Lower lobe of right lung (tissue), 2 donors: ENCODE measurements around the gene PC. TPM values are rescaled to one million over a fixed set of nuclear protein-coding genes. Genes with fewer than 3 reads are reported as not detected.

Experiments
- ATAC-seq, 2 donors: fragments of 200-7000 bp; cut with Tn5 transposase; one replicate each; pipeline ENCODE4 v1.9.1; 2020 to 2022; ENCODE audit warnings: mild to moderate bottlenecking in 2 of 2, moderate library complexity in 2 of 2
- DNase-seq: peaks from one replicate; pipeline ENCODE4 v3.0.0-alpha.2; 2020
- H3K27ac ChIP-seq: fragments of 200-600 bp; one replicate; pipeline ENCODE4 v1.8.0; 2022
- H3K27me3 ChIP-seq: fragments of 200-600 bp; one replicate; pipeline ENCODE4 v1.8.0; 2022; ENCODE audit warnings: low read depth
- H3K36me3 ChIP-seq: fragments of 200-600 bp; one replicate; pipeline ENCODE4 v1.8.0; 2022; ENCODE audit warnings: mild to moderate bottlenecking
- H3K4me1 ChIP-seq: fragments of 200-600 bp; one replicate; pipeline ENCODE4 v1.8.0; 2022
- H3K4me3 ChIP-seq: fragments of 200-600 bp; one replicate; pipeline ENCODE4 v1.8.0; 2022; ENCODE audit warnings: mild to moderate bottlenecking
- H3K9me3 ChIP-seq: fragments of 200-600 bp; one replicate; pipeline ENCODE4 v1.8.0; 2022
- intact Hi-C: fragments of 100-400 bp; cut with DNase I; formaldehyde crosslinking; loops from one replicate; pipeline ENCODE4 v1.11.0; 2022
- total RNA-seq: library from RNA; stranded (reverse); fragmentation: NEBNext Ultra II Directional; extraction: Animal tissue kit (Norgen Biotek cat#: 25700); gene quantifications from one replicate; pipeline ENCODE4 v1.2.1, GENCODE V29; 2021
- TF ChIP-seq, protein P1 (sequence below): fragments of 200-600 bp; IDR thresholded peaks from one replicate; pipeline ENCODE4 v1.8.0; 2022; ENCODE audit warnings: antibody characterized with exemption, mild to moderate bottlenecking
- donor health status: DM: no; HTN: yes; CAD: no; lungs with severe emphysema.

PC gene
- total RNA-seq, 1 donor from 2014 or later = 14.7 TPM

DNA sequence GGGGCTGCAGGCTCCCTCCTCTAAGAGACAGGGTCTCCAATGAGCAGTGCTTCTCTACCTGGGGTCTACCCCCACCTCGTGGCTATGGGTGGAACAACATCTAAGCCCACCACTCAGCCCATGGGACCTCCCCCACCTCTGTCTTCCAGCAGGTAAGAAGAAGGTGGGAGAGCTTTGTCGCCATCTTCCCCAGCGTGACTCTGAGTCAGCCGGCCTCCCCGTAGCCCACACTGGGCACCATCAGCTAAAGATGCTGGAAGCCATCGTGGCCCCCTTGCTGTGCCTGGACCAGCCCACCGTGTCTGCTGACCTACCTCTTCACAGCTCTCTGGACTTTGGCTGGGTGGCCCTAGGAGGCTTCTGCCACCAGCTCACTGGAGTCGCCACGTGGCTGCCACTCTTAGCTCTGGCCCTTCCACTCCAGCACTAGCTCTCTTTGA, 17.9 kb upstream of the PC start:
- TF ChIP-seq, protein P1, sequence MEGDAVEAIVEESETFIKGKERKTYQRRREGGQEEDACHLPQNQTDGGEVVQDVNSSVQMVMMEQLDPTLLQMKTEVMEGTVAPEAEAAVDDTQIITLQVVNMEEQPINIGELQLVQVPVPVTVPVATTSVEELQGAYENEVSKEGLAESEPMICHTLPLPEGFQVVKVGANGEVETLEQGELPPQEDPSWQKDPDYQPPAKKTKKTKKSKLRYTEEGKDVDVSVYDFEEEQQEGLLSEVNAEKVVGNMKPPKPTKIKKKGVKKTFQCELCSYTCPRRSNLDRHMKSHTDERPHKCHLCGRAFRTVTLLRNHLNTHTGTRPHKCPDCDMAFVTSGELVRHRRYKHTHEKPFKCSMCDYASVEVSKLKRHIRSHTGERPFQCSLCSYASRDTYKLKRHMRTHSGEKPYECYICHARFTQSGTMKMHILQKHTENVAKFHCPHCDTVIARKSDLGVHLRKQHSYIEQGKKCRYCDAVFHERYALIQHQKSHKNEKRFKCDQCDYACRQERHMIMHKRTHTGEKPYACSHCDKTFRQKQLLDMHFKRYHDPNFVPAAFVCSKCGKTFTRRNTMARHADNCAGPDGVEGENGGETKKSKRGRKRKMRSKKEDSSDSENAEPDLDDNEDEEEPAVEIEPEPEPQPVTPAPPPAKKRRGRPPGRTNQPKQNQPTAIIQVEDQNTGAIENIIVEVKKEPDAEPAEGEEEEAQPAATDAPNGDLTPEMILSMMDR = peak; percentile 31
- H3K27me3 ChIP-seq = no peaks in the 10 kb centered on the region
- intact Hi-C loops = no loop called here
- peaks cover 12% of the 10 kb centered on the region for H3K9me3 ChIP-seq
- H3K4me3 ChIP-seq = no peak overlapping the region
- ATAC-seq (no peak), DNase-seq (no peak)
- H3K27ac ChIP-seq = no peak overlapping the region
- no peaks in the 10 kb centered on the region for H3K36me3 ChIP-seq
- peaks cover 3% of the 10 kb centered on the region for H3K4me1 ChIP-seq

DNA sequence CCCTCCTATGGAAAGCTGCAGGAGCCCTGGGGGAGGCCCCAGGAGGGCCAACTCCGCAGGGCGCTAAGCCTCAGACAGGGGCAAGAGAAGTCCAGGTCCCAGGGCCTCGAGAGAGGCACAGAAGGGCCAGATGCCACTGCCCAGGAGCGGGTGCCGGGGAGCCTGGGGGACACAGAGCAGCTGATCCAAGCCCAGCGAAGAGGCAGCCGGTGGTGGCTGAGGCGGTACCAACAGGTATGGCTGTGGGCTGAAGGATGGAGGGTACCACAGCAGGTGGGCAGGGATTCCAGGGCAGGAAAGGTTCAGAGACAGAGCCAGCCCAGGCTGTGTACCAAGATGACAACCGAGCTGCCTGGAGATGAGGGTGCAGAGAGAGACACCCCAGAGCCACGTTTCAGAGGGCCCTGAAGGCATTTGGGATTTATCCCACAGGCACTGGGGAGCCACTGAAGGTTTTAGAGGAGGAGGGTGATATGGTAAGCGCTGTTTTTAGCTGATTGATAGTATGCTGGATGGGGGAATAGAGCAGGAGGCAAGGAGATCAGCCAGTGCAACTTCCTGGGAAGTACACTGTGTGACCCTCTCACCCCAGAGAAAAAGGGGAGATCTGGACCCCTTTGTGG, 17.3 kb upstream of the PC start:
- Histone ChIP-seq H3K36me3 (no peaks in the 10 kb centered on the region), H3K4me1 (peaks cover 9% of the 10 kb centered on the region), H3K9me3 (peaks cover 12% of the 10 kb centered on the region), H3K4me3 (no peak overlapping the region), H3K27me3 (no peaks in the 10 kb centered on the region), H3K27ac (no peak overlapping the region)
- TF ChIP-seq, protein P1 = no peak
- ATAC-seq (no peak), DNase-seq (no peak)
- intact Hi-C loops = no loop called here

DNA sequence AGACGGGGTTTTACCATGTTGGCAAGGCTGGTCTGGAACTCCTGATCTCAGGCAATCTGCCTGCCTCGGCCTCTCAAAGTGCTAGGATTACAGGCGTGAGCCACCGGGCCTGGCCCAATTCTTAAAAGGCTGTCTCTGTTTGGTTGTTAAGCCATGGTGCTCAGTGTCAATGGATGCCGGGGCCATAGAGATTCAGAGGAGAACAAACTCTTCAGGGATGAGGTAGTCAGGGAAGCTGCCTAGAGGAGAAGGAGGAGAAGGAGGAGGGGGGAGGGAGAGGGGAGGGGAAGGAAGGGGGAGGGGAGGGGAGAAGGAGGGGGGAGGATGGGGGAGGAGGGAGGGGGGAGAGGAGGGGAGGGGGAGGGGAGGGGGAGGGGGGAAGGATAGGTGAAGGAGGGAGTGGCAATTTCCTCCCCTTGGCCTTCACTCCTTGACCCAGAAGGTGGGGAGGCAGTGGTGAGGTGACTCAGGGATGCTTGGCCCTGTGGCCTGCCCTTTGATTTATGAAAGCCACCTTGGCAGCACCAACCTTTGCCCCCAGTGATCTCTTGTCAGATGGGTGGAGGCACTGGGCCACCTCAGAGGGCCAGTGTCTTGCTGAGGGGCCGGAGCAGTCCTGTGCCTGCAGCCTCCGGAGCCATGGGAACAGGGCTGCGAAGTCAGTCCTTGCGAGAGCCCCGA, 16.7 kb upstream of the PC start, which contains the start of gene C11orf86:
C11orf86 (plus strand) TSS at position 581 of the 681 bp plus-strand sequence; CDS start at position 640, 59 bp downstream.
- no peak for DNase-seq
- no peaks in the 10 kb centered on the region for H3K36me3 ChIP-seq
- no peak for ATAC-seq
- no peak within 1 kb of the TSS for H3K4me3 ChIP-seq
- H3K4me1 ChIP-seq = peaks cover 10% of the 10 kb centered on the region
- peaks cover 12% of the 10 kb centered on the region for H3K9me3 ChIP-seq
- no peaks in the 10 kb centered on the region for H3K27me3 ChIP-seq
- intact Hi-C loops = no loop called here
- TF ChIP-seq, protein P1 = no peak
- no peak within 1 kb of the TSS for H3K27ac ChIP-seq

- TF ChIP-seq, protein P1 = no peak
- intact Hi-C loops = no loop called here
- no peak for DNase-seq
These were observed 15.9 kb upstream of the PC start for GRCh38 chr11:66973956-66974580.

DNA sequence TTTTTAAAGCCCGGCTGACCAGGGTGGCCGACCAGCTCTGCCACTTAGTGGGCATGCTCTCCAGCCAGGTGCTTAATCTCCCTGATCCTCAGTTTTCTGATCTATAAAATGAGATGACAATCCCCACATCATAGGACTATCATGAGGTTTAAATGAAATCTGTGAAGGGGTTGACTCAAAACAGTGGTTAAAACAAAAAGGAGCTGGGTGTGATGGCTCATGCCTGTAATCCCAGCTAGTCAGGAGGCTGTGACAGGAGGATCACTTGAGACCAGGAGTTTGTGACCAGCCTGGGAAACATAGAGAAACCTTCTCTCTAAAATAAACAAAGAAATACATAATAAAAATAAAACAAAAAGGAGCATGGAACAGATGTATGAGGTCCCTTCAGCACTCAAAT, 13.3 kb upstream of the PC start:
- intact Hi-C loops = no loop called here
- DNase-seq = no peak
- TF ChIP-seq, protein P1 = no peak
- Histone ChIP-seq H3K27ac (peak overlapping the region; percentile 71), H3K4me3 (no peak overlapping the region), H3K9me3 (no peaks in the 10 kb centered on the region), H3K36me3 (no peaks in the 10 kb centered on the region), H3K4me1 (peaks cover 21% of the 10 kb centered on the region), H3K27me3 (no peaks in the 10 kb centered on the region)
- ATAC-seq = no peak

More at GRCh38 chr11:66973956-66974580, 15.9 kb upstream of the PC start:
- no peaks in the 10 kb centered on the region for H3K36me3 ChIP-seq
- no peak overlapping the region for H3K27ac ChIP-seq
- no peak for ATAC-seq
- H3K9me3 ChIP-seq = peaks cover 4% of the 10 kb centered on the region
- H3K4me1 ChIP-seq = peaks cover 10% of the 10 kb centered on the region
- H3K27me3 ChIP-seq = no peaks in the 10 kb centered on the region
- no peak overlapping the region for H3K4me3 ChIP-seq
